ENCODE data around the gene LPAR6. TPM values are rescaled to one million over a fixed set of nuclear protein-coding genes. Genes with fewer than 3 reads are reported as not detected.

The LPAR6 gene
- total RNA-seq, 3 donors from 2014 or later: 10.7 to 15.0 (median 12.3) TPM

GRCh38 chr13:48436661-48437288 lies 23.9 kb upstream of the LPAR6 start:
- TF ChIP-seq, protein P1, sequence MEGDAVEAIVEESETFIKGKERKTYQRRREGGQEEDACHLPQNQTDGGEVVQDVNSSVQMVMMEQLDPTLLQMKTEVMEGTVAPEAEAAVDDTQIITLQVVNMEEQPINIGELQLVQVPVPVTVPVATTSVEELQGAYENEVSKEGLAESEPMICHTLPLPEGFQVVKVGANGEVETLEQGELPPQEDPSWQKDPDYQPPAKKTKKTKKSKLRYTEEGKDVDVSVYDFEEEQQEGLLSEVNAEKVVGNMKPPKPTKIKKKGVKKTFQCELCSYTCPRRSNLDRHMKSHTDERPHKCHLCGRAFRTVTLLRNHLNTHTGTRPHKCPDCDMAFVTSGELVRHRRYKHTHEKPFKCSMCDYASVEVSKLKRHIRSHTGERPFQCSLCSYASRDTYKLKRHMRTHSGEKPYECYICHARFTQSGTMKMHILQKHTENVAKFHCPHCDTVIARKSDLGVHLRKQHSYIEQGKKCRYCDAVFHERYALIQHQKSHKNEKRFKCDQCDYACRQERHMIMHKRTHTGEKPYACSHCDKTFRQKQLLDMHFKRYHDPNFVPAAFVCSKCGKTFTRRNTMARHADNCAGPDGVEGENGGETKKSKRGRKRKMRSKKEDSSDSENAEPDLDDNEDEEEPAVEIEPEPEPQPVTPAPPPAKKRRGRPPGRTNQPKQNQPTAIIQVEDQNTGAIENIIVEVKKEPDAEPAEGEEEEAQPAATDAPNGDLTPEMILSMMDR (IDR thresholded peaks at IDR 0.05): no peak
- no peaks in the 10 kb centered on the region for H3K9me3 ChIP-seq
- H3K4me1 ChIP-seq (ENCODE audit: low read depth): no peaks in the 10 kb centered on the region
- no peak overlapping the region for H3K4me3 ChIP-seq
- intact Hi-C loops (cut with DNase I, micrococcal nuclease): no loop called here
- ATAC-seq: no peak
- DNase-seq: no peak
- H3K36me3 ChIP-seq (ENCODE audit: low read depth): no peaks in the 10 kb centered on the region

DNA sequence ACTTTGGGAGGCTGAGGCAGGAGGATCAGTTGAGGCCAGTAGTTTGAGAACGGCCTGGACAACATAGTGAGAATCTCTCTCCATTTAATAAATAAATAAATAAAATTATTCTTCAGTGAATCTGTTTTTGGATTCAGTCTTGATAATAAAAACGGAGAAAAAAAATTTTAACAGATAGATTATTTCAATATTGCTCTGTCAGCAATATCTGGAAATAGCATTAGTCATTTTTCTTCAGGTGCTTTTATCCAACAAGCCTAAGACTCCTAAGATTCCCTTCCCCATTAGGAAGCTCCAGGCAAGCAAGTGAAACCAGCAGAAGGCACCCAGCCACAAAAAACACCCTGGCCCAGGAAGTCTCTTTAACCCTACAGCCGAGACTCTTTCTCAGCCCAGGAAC lies 21.3 kb upstream of the LPAR6 start:
- Histone ChIP-seq H3K4me3 (no peak overlapping the region), H3K9me3 (no peaks in the 10 kb centered on the region), H3K4me1 (ENCODE audit: low read depth) (no peaks in the 10 kb centered on the region), H3K36me3 (ENCODE audit: low read depth) (no peaks in the 10 kb centered on the region)
- ATAC-seq: no peak
- DNase-seq: no peak
- intact Hi-C loops (cut with DNase I, micrococcal nuclease): no loop called here
- TF ChIP-seq, protein P1 (IDR thresholded peaks at IDR 0.05): no peak

DNA sequence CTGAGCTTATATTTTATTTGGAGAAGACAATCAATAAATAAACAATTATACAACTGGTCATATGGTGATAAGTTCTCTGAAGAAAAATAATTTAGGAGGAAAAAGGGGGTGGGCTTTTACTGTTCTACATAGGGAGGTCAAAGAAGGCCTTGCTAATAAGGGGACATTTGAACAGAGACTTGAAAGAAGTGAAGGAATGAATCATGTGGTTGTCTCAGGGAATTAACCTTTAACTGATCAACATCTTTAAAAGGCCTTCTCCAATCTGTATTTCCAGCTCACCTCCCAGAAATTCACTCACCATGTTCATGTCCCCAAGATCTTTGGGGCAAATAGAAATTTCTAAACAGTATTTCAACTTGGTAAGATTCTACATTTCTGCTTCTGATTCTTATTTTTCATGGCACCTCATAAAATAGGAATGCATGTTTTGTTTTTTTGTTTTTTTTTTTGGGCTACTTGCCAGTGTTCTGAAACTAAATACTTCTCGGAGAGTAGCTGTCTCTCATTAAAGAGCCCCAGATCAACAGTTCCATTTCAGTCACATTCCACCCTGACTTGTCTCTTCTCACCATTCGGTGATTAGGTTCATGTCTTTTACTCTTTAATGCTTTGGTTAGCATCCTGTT lies 19.2 kb upstream of the LPAR6 start:
- Histone ChIP-seq H3K9me3 (no peaks in the 10 kb centered on the region), H3K36me3 (ENCODE audit: low read depth) (no peaks in the 10 kb centered on the region), H3K4me3 (no peak overlapping the region), H3K4me1 (ENCODE audit: low read depth) (no peaks in the 10 kb centered on the region)
- intact Hi-C loops (cut with DNase I, micrococcal nuclease): no loop called here
- ATAC-seq (no peak), DNase-seq (no peak)
- TF ChIP-seq, protein P1 (IDR thresholded peaks at IDR 0.05): no peak

DNA sequence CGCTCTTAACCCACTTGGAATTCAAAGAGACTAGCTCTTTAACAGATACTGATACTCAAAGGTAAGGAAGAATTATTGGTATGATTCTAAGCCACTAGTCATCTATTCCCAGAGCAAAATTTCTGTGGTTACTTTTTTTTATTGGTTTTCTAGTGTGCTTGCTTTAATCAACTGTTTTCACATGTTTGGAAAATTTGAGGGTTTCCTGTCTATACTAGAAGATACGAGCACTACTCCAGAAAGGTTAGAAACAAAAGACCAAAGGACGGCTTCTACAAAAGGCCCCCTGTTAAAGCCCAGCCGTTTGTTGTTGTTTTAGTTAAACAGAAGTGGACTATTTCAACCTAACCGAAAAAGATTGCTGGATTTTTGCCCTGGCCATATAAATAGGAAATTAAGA lies 18.5 kb upstream of the LPAR6 start:
- TF ChIP-seq, protein P1 (IDR thresholded peaks at IDR 0.05): no peak
- ATAC-seq: no peak
- Histone ChIP-seq H3K9me3 (no peaks in the 10 kb centered on the region), H3K4me3 (no peak overlapping the region), H3K4me1 (ENCODE audit: low read depth) (no peaks in the 10 kb centered on the region), H3K36me3 (ENCODE audit: low read depth) (no peaks in the 10 kb centered on the region)
- no peak for DNase-seq
- intact Hi-C loops (cut with DNase I, micrococcal nuclease): no loop called here

- Histone ChIP-seq H3K9me3 (no peaks in the 10 kb centered on the region), H3K4me1 (ENCODE audit: low read depth) (no peaks in the 10 kb centered on the region), H3K36me3 (ENCODE audit: low read depth) (no peaks in the 10 kb centered on the region), H3K4me3 (no peak overlapping the region)
- DNase-seq (no peak), ATAC-seq (no peak)
- intact Hi-C loops (cut with DNase I, micrococcal nuclease): no loop called here
- TF ChIP-seq, protein P1 (IDR thresholded peaks at IDR 0.05): no peak
Observed at GRCh38 chr13:48429886-48430285, 17.0 kb upstream of the LPAR6 start.
